Limb (tissue), 2 donors: ENCODE results near the gene ZNF469.

Source experiments
- DNase-seq, 2 donors: peaks; one replicate each; pipeline ENCODE4 v3.0.0-alpha.2; 2016; ENCODE audit errors: extremely low spot score in 2 of 2

Gene ZNF469

DNA sequence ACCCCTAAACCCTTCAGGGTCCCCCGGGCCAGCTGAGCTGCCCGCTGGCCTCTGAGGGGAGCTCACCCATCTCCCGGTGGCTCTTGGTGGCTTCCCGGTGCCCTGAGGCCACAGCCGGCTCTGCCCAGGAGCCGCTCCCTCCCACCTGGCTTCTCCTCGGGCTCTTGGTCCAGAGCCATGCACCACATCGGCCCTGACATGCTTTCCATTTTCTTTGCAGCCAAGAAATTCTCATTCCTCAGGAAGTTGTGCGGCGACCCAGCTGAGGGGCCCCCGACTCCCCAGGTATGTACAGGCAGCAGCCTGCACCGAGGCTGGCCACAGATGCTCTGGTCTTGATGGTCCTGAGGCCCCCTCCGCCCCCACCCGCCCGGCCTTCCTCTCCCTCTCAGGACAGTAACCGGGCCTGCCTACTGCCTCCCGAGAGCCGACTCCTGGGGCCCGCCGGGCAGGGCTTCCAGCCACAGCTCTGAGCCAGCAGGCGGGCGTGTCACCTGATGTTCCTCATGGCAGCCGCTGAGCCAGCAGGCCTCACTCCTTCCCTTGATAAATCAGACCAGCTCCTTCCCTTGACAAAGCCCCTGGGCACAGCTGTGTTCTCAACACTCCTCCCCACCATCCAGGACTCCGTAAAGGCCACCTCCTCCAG is 42.0 kb downstream of the ZNF469 start:
- peak in 1 of 2 donors; percentile 64 for DNase-seq

DNA sequence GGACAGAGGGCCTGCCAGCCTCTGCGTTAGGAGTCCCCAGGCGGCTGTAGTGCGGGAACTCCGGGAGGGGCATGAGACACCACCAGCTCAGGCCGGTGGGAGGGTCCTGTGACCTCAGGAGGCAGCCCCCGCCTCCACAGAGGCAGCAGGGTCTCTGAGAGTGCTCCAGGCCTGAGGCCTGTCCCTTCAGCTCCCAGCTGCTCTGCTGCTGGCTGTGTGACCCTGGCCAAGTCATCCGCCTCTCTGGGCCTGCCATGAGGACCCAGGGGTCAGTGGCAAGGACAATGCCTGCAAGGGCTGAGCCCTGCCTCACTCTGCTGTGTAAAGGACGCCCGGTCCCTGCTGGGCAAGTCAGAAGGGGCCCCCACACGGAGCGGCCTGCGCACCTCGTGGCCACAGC is 43.3 kb downstream of the ZNF469 start:
- no peak for DNase-seq

DNA sequence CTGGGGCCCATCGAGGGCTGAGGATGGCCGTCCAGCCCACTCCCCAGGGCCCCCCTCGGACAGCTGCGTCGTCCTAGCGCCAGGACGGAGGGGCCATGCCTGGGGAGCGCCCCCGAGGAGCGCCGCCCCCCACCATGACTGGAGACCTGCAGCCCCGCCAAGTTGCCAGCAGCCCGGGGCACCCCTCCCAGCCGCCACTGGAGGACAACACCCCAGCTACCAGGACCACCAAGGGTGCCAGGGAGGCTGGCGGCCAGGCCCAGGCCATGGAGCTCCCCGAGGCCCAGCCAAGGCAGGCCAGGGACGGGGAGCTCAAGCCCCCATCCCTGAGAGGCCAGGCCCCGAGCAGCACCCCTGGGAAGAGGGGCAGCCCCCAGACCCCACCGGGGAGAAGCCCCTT is 44.6 kb downstream of the ZNF469 start:
- no peak for DNase-seq

GRCh38 chr16:88428156-88428555 is 45.4 kb downstream of the ZNF469 start:
- no peak for DNase-seq

DNA sequence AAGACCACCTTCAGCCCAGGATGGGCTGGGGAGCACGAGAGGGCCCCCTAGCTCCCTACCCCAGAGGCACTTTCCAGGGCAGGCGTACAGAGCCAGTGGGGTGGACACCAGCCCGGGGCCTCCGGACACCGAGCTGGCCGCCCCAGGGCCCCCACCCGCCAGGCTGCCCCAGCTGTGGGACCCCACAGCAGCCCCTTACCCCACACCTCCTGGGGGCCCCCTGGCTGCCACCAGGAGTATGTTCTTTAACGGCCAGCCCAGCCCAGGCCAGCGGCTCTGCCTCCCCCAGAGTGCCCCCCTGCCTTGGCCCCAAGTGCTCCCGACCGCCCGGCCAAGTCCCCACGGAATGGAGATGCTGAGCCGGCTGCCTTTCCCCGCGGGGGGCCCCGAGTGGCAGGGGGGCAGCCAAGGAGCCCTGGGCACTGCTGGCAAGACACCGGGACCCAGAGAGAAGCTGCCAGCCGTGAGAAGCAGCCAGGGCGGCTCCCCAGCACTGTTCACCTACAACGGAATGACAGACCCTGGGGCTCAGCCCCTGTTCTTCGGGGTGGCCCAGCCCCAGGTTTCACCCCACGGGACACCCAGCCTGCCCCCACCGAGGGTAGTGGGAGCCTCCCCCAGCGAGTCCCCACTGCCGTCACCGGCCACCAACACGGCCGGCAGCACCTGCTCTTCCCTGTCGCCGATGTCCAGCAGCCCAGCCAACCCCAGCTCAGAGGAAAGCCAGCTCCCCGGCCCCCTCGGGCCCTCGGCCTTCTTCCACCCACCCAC is 46.0 kb downstream of the ZNF469 start:
- DNase-seq: no peak

GRCh38 chr16:88429387-88430184 is 46.8 kb downstream of the ZNF469 start:
- DNase-seq: no peak

- DNase-seq: peak in 1 of 2 donors; percentile 66
Measured at GRCh38 chr16:88430185-88430523, 47.4 kb downstream of the ZNF469 start.

GRCh38 chr16:88430524-88431446 is 48.0 kb downstream of the ZNF469 start:
- DNase-seq: peak in 1 of 2 donors; percentile 60

DNA sequence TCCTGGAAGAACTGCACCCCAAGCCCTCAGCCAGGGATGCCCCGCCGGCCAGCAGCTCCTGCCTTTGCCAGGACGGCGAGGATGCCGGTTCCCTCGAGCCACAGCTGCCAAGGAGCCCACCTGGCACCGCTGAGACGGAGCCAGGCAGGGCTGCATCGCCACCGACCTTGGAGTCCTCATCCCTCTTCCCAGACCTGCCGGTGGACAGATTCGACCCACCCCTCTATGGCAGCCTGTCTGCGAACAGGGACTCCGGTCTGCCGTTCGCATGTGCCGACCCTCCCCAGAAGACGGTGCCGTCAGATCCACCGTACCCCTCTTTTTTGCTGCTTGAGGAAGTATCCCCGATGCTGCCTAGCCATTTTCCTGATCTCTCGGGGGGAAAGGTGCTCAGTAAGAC is 48.9 kb downstream of the ZNF469 start:
- DNase-seq: no peak

GRCh38 chr16:88432174-88432573 is 49.4 kb downstream of the ZNF469 start:
- no peak for DNase-seq
